LoVo (cell line): Measurements from ENCODE around the gene NCKAP1.
A peak's percentile ranks its signal among the peaks of the same experiment; 100 is the strongest.
"Not testable (repeated sequence)": the region's sequence is repeated elsewhere in the genome, so short reads cannot be mapped to it uniquely, and the experiment has no call there.

Experiments
- DNase-seq: peaks from one replicate; pipeline ENCODE4 v3.0.0-alpha.2; 2016; ENCODE audit warnings: low spot score

Gene NCKAP1

GRCh38 chr2:183009249-183009899 lies 28.9 kb downstream of the NCKAP1 start:
- no peak for DNase-seq

DNA sequence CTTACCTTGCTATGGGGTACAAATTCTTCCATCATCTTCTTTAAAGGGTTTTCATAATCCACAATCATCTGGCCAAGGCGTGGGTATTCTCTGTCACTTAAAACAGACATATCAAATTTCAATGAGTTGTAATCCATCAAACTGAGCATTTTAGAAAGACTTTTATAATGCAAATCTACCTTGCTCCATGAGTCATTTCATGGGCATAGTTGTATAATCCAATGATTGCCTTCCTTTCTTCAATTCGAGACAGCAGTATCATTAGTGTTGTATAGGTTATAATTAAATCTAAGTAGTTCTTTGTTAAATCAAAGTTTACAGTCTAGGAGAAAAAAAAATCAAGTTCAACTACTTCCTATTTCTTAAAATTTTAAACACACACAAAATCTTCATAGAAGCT lies 36.3 kb downstream of the NCKAP1 start:
- DNase-seq, result no peak

DNA sequence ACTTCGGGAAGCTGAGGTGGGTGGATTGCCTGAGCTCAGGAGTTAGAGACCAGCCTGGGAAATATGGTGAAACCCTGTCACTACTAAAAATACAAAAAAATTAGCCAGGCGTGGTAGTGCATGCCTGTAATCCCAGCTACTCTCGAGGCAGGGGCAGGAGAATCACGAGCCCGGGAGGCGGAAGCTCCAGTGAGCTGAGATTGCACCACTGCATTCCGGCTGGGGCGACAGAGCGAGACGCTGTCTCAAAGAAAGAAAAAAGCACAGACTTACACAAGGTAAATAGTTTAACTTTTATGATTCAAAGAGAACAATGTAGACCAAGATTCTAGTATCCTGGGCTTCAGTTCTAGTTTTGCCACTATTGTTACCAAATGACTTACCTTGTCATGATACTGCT lies 37.4 kb downstream of the NCKAP1 start:
- DNase-seq, result no peak

DNA sequence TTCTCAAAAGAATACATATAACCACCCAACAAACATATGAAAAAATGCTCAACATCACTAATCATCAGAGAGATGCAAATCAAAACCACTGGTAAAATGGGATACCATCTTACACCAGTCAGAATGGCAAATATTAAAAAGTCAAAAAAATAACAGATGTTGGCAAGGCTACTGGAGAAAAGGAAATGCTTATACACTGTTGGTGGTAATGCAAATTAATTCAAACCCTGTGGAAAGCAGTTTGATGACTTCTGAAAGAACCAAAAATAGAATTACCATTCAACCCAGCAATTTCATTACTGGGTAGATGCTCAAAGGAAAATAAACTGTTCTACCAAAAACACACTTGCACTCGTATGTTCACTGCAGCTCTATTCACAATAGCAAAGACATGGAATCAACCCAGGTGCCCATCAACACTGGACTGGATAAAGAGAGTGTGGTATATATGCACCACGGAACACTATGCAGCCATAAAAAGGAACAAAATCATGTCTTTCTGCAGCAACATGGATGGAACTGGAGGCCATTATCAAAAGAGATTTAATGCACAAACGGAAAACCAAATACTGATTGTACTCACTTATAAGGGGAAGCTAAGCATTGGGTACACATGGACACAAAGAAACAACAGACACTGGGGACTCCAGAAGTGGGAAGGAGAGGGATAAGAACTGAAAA lies 38.8 kb downstream of the NCKAP1 start:
- DNase-seq, result no peak

GRCh38 chr2:182994228-182994912 lies 43.9 kb downstream of the NCKAP1 start:
- no peak for DNase-seq

DNA sequence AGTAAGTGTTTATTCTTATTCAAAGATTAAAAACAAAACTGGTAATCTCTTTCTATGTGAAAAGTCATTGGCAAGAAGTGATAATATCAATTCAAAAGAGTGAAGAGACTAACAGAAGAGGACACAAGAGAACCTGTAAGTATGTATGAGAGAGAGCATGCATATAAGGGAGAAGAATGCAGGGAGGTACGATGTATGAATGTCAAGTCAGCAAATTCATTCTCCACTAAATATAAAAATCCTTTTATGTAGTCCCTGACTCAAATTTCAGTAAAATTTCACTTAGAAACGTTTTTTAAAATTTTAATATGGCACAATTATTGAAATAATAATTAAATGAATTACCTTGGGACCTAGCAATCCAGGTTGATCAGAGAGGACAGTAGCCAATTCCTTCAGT lies 55.3 kb downstream of the NCKAP1 start:
- DNase-seq, result no peak

GRCh38 chr2:182981475-182981874 lies 56.8 kb downstream of the NCKAP1 start:
- not testable (repeated sequence) for DNase-seq

DNA sequence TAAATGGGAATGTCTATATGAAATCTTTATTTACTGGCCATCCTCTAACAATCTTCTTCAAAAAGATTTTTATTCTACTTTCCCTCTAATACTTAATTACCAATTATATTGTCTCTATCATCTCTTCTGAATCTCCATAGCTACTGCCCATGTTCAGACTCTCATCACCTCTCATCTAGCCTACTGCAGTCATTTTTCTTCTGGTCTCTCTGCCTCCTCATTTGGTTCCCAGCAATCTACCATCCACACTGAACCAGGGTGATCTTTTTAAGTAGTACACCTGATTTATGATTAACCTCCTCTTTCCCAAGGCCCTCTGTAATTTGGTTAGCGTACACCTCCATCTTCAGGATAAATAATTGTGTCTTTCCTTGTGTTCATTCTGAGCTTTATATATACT lies 57.6 kb downstream of the NCKAP1 start:
- DNase-seq, result no peak

DNA sequence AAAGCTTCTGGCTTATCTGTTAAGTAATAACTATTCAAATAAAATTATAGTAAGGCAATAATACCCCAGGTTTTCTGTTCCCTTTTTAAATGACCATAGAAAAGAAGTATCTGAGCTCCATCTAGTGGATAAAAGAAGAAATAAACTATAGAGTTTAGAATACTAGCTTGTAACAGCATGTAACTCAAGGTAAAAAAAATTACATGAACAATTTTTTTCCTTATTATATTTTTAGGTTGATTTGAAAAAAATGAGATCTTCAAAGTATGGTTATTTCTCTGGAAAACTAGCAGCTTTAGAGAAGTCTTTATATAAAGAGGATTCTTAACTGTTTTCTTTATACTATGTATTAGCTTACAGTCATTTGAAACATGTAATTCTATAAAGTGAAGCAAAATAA lies 58.1 kb downstream of the NCKAP1 start:
- peak; percentile 71 for DNase-seq

DNA sequence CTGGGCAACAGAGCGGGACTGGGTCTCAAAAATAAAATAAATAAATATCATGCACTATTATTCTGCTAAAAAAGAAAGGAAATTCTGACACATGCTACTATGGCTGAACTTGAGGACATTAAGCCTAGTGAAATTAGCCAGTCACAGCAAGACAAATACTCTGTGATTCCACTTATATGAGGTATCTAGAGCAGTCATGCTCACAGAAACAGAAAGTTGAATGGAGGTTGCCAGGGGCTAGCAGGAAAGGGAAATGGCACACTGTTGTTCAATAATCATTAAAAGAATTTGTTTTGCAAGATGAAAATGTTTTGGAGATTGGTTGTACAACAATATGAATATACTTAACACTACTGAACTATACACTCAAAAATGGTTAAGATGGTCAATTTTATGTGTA lies 60.8 kb downstream of the NCKAP1 start:
- DNase-seq, result no peak

DNA sequence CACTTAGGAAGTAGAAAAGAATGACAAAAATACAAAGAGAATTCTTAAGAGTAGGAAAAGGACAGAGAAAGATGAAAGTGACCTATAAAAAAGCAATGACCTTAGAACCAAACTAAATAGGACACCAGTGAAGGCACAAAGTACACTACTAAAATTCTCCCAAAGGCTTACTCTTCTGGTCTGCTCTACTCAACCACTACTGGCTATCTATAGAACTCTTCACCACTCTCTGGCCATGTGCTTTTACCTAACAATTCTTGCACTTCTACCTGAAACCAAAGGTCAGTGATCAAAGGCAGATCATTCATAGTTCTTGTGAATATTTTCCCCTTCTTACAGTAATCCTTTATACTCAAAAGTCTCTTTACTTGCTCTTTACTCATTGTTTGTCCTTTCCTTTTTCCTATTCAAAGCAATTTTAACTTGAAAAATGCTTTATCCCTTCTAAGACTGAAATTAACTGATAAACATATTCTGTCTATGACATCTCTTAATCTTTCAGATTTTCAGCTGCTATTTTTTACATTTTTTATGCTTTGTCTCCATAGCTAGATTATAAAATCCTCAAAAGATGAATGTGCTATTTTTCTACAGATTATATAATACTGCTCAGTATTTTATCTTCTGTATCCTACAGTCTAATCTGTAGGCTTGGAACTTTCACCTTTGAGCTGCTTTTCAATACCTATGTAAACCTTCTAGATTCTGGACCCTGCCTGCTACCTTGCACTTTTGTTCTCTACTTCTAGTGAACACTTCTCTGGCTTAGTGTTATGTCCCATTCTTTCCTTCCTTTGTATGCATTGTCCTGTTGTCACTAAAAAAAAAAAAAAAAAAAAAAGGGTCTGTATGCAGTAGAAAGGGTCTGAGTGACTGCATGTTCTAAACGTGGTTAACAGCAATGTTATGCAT lies 64.6 kb downstream of the NCKAP1 start:
- DNase-seq, result no peak

- DNase-seq, result no peak
Measured at GRCh38 chr2:182972548-182972942, 65.7 kb downstream of the NCKAP1 start.

- no peak for DNase-seq
Measured at GRCh38 chr2:182971820-182972547, 66.3 kb downstream of the NCKAP1 start.

- no peak for DNase-seq
Measured at GRCh38 chr2:182970486-182970885, 67.8 kb downstream of the NCKAP1 start.

DNA sequence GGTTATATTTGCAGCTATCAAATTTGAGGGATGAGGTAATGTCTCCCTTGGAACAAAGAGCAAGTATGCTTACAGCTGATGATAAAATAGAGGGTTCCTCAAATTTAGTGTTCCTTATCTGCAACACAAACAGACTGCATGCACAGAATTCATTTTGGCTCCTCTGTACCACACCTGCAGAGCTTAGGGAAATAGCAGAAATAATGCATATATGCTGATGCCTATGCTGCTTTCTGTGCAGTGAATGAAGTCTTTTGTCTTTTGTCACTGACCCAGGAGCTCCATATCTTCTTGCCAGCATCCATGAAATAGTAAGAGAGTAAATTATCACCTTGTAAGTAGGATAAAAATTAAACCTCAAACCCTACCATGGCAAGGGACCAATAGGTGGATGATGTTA lies 69.8 kb downstream of the NCKAP1 start:
- no peak for DNase-seq

- DNase-seq, result not testable (repeated sequence)
Measured at GRCh38 chr2:182966356-182966755, 71.9 kb downstream of the NCKAP1 start.

- no peak for DNase-seq
Measured at GRCh38 chr2:182962641-182963040, 75.6 kb downstream of the NCKAP1 start.

GRCh38 chr2:182960869-182961268 lies 77.4 kb downstream of the NCKAP1 start:
- not testable (repeated sequence) for DNase-seq

DNA sequence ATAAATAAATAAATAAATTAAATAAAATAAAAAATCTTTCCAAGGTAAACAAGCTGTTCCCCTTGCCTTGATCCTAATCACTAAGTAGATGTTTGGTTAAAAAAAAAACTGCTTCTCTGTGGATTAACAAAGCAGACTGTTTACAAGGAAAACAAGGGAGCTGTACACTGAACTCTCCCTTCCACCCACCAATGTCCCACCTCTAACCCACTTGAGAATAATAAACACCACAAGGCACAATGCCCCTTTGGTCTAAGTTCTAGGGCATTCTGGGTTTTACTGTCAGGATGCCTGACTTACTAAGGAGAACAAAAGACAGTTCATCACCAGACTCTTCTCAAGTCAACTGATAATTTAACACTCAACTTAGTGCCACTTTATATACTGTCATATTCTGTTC lies 83.5 kb downstream of the NCKAP1 start:
- DNase-seq, result no peak

DNA sequence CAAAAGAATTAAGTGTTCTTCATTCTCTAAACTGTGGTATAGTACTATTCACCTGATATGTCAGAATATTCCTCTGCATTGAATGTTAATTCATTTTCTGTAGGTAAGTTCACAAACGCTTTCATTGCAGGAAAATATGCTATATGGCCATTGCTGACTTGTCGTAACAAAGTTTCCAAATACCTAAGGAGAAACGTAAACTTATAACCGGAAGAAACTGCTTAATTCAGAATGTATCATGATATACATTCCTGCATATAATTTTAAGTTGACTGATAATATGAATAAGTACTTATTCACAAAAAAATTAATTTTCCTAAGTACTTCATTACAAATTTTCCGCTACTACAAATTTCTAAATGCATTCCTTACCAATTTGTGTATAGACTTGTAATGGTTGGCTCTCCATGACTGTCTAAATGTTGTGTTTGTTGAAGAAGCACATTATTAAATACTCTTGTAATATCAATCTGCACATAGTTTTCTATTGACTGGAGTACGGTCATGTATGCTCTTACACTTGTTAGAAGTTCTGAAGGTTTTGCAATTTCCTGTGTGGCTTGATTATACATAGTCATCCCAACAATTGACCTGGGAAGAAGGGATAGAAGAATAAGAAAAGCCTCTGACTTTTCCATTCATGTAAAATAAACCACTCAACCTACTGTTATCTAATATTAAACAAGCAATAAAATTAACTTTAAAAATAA lies 85.4 kb downstream of the NCKAP1 start:
- DNase-seq, result no peak
